Hematopoietic multipotent progenitor cell treated with erythropoietin and hydrocortisone succinate and interleukin-3 and kit ligand, for 15 days (in vitro differentiated cells): ENCODE data around the gene TRDN.
"Not testable (repeated sequence)": the region's sequence is repeated elsewhere in the genome, so short reads cannot be mapped to it uniquely, and the experiment has no call there.

Experiments used
- DNase-seq: peaks from one replicate; pipeline ENCODE4 v3.0.0-alpha.2; 2015; ENCODE audit warnings: low spot score

The TRDN gene

GRCh38 chr6:123288649-123289048, 348.1 kb downstream of the TRDN start:
- DNase-seq = no peak

GRCh38 chr6:123276546-123276980, 360.2 kb downstream of the TRDN start:
- no peak for DNase-seq

GRCh38 chr6:123263981-123264380, 372.8 kb downstream of the TRDN start:
- DNase-seq = no peak

GRCh38 chr6:123240626-123241025, 396.1 kb downstream of the TRDN start:
- no peak for DNase-seq

GRCh38 chr6:123233336-123233735, 403.4 kb downstream of the TRDN start:
- no peak for DNase-seq

GRCh38 chr6:123227789-123228188, 409.0 kb downstream of the TRDN start:
- not testable (repeated sequence) for DNase-seq

GRCh38 chr6:123226398-123226797, 410.4 kb downstream of the TRDN start:
- DNase-seq = no peak

GRCh38 chr6:123224077-123224476, 412.7 kb downstream of the TRDN start:
- DNase-seq = no peak

- no peak for DNase-seq
These were observed 413.3 kb downstream of the TRDN start for GRCh38 chr6:123223461-123223860.

- no peak for DNase-seq
These were observed 421.5 kb downstream of the TRDN start for GRCh38 chr6:123215211-123215610.

- DNase-seq = no peak
These were observed 422.3 kb downstream of the TRDN start for GRCh38 chr6:123214433-123214832.

- DNase-seq = no peak
These were observed 422.8 kb downstream of the TRDN start for GRCh38 chr6:123213921-123214320.

GRCh38 chr6:123211777-123212545, 424.8 kb downstream of the TRDN start:
- DNase-seq = no peak

GRCh38 chr6:123210645-123211044, 426.1 kb downstream of the TRDN start:
- no peak for DNase-seq

GRCh38 chr6:123207967-123208510, 428.7 kb downstream of the TRDN start:
- no peak for DNase-seq

- no peak for DNase-seq
These were observed 432.8 kb downstream of the TRDN start for GRCh38 chr6:123203928-123204327.

- DNase-seq = no peak
These were observed 434.8 kb downstream of the TRDN start for GRCh38 chr6:123201869-123202372.

GRCh38 chr6:123193298-123193697, 443.5 kb downstream of the TRDN start:
- no peak for DNase-seq

GRCh38 chr6:123189816-123190215, 446.9 kb downstream of the TRDN start:
- DNase-seq = no peak

- no peak for DNase-seq
These were observed 453.8 kb downstream of the TRDN start for GRCh38 chr6:123182998-123183397.

- no peak for DNase-seq
These were observed 460.0 kb downstream of the TRDN start for GRCh38 chr6:123176706-123177105.

GRCh38 chr6:123171341-123172115, 465.2 kb downstream of the TRDN start:
- DNase-seq = no peak

GRCh38 chr6:123169774-123170095, 467.0 kb downstream of the TRDN start:
- no peak for DNase-seq
